ENCODE results near the gene ISCU. TPM values are rescaled to one million over a fixed set of nuclear protein-coding genes. Genes with fewer than 3 reads are reported as not detected.

ISCU gene
- total RNA-seq, 4 donors from 2014 or later = 232 to 337 (median 249) TPM

DNA sequence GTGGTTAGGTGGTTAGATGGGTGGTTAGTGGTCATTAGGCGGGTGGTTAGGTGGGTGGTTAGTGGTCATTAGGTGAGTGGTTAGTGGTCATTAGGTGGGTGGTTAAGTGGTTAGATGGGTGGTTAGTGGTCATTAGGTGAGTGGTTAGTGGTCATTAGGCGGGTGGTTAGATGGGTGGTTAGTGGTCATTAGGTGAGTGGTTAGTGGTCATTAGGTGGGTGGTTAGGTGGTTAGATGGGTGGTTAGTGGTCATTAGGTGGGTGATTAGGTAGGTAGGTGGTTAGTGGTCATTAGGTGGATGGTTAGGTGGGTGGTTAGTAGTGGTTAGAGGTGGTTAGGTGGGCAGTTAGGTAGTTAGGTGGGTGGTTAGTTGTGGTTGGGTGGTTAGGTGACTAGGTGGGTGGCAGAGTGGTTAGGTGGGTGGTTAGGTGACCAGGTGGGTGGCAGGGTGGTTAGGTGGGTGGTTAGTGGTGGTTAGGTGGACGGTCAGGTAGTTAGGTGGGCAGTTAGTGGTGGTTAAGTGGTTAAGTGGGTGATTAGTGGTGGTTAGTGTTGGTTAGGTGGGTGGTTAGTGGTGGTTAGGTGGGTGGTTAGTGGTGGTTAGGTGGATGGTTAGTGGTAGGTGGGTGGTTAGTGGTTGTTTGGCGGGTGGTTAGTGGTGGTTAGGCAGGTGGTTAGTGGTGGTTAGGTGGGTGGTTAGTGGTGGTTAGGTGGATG, 43.5 kb downstream of the ISCU start:
- Histone ChIP-seq H3K36me3 (no peaks in the 10 kb centered on the region), H3K9me3 (no peaks in the 10 kb centered on the region), H3K4me3 (no peak overlapping the region), H3K27me3 (no peaks in the 10 kb centered on the region), H3K4me1 (no peaks in the 10 kb centered on the region), H3K27ac (no peak overlapping the region)
- DNase-seq (no peak), ATAC-seq (no peak)
- in situ Hi-C loops (cut with MboI; ENCODE audit: low sequenced_read_pairs in 4 of 4) = no loop called here
- TF ChIP-seq, protein P1, sequence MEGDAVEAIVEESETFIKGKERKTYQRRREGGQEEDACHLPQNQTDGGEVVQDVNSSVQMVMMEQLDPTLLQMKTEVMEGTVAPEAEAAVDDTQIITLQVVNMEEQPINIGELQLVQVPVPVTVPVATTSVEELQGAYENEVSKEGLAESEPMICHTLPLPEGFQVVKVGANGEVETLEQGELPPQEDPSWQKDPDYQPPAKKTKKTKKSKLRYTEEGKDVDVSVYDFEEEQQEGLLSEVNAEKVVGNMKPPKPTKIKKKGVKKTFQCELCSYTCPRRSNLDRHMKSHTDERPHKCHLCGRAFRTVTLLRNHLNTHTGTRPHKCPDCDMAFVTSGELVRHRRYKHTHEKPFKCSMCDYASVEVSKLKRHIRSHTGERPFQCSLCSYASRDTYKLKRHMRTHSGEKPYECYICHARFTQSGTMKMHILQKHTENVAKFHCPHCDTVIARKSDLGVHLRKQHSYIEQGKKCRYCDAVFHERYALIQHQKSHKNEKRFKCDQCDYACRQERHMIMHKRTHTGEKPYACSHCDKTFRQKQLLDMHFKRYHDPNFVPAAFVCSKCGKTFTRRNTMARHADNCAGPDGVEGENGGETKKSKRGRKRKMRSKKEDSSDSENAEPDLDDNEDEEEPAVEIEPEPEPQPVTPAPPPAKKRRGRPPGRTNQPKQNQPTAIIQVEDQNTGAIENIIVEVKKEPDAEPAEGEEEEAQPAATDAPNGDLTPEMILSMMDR (IDR thresholded peaks at IDR 0.05 in 4 of 5, conservative IDR thresholded peaks at IDR 0.05 in 1 of 5) = no peak
- no peak for TF ChIP-seq POLR2A (IDR thresholded peaks at IDR 0.05)
- intact Hi-C loops (cut with DNase I; ENCODE audit: low total_unique reads) = no loop called here

DNA sequence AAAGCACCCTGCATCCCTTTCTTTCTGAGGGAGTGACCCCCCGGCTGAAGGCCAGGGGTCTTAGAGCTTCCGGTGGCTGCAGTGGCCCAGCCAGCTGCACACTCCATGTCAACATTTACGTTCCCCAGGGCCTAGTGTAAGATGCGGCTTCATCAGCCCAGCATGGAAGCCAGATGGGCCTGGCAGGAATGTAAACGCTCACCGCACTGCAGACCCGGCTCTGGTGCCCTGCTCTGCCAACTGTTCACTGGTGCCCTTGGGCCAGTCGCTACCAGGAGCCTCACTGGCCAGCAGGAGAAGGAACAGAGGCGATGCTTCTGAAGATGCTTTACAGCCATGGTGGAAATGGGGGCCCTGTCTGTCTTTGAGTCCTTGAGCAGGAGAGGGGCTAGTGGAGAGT, 44.1 kb downstream of the ISCU start:
- Histone ChIP-seq H3K27me3 (no peaks in the 10 kb centered on the region), H3K4me3 (no peak overlapping the region), H3K36me3 (no peaks in the 10 kb centered on the region), H3K4me1 (no peaks in the 10 kb centered on the region), H3K27ac (no peak overlapping the region), H3K9me3 (no peaks in the 10 kb centered on the region)
- no peak for TF ChIP-seq POLR2A (IDR thresholded peaks at IDR 0.05)
- TF ChIP-seq, protein P1 (IDR thresholded peaks at IDR 0.05 in 4 of 5, conservative IDR thresholded peaks at IDR 0.05 in 1 of 5) = no peak
- DNase-seq (no peak), ATAC-seq (no peak)
- in situ Hi-C loops (cut with MboI; ENCODE audit: low sequenced_read_pairs in 4 of 4) (no loop called here), intact Hi-C loops (cut with DNase I; ENCODE audit: low total_unique reads) (no loop called here)

DNA sequence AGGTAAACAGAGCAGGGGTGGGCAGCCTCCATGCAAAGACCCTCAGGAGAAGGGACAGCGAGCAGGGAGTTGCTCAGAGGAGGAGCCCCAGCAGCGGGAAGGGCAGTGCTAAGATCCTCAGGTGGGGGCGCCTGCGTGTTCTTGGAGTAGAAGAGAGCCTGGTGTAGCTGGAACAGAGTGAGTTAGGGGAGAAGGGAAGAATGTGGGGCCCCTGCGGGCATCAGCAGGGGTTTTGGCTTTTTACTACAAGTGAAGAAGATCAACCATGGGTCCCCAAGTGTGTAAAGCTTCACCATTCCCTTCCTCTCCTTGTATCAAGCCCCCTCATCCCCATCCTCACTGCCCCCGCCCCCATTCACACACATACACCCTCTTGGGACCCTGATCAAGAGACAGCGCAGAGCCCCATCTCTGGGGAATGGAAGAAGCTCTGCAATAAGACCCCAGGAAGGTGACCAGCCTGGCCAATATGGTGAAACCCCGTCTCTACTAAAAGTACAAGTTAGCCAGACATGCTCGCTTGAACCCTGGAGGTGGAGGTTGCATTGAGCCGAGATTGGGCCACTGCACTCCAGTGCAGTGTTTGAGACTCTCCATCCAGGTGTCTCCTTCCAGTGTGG, 45.7 kb downstream of the ISCU start:
- no peaks in the 10 kb centered on the region for H3K4me1 ChIP-seq
- no peak for DNase-seq
- H3K27ac ChIP-seq = no peak overlapping the region
- H3K36me3 ChIP-seq = no peaks in the 10 kb centered on the region
- no peak for ATAC-seq
- no peaks in the 10 kb centered on the region for H3K27me3 ChIP-seq
- in situ Hi-C loops (cut with MboI; ENCODE audit: low sequenced_read_pairs in 4 of 4) (no loop called here), intact Hi-C loops (cut with DNase I; ENCODE audit: low total_unique reads) (no loop called here)
- TF ChIP-seq, protein P1 (IDR thresholded peaks at IDR 0.05 in 4 of 5, conservative IDR thresholded peaks at IDR 0.05 in 1 of 5) = no peak
- TF ChIP-seq POLR2A (IDR thresholded peaks at IDR 0.05) = no peak
- H3K4me3 ChIP-seq = no peak overlapping the region
- H3K9me3 ChIP-seq = no peaks in the 10 kb centered on the region

DNA sequence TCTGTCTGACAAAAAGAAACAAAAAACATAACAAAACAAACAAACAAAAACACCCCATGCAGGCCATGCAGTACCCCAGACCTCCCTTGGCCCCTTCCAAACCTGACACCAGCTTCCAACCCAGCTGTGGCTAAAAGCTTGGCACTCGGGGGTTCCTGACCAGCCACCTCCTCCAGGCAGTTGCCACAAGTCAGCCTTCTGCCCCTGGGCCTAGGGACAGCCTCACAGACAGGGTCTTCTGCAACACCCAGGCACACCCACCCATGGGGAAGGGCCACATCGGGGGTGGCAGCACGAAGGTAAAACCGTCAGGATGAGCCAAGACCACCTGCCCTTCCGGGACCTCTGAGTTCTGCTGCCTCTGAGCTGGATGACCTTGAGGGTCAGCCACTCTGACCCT, 46.2 kb downstream of the ISCU start:
- in situ Hi-C loops (cut with MboI; ENCODE audit: low sequenced_read_pairs in 4 of 4) (no loop called here), intact Hi-C loops (cut with DNase I; ENCODE audit: low total_unique reads) (no loop called here)
- no peak overlapping the region for H3K4me3 ChIP-seq
- H3K9me3 ChIP-seq = no peaks in the 10 kb centered on the region
- no peaks in the 10 kb centered on the region for H3K4me1 ChIP-seq
- ATAC-seq (no peak), DNase-seq (no peak)
- no peak for TF ChIP-seq POLR2A (IDR thresholded peaks at IDR 0.05)
- TF ChIP-seq, protein P1 (IDR thresholded peaks at IDR 0.05 in 4 of 5, conservative IDR thresholded peaks at IDR 0.05 in 1 of 5) = no peak
- no peaks in the 10 kb centered on the region for H3K27me3 ChIP-seq
- no peaks in the 10 kb centered on the region for H3K36me3 ChIP-seq
- H3K27ac ChIP-seq = no peak overlapping the region

Data from gastrocnemius medialis (tissue), 4 donors.